BLaER1 treated with 17β-estradiol and CSF1 and Interleukin-3, amounts not matched to agents 10 nM and 100 nM (cell line): ENCODE measurements around the gene DACH1.

ENCODE experiments used
- H3K27ac ChIP-seq, 11 experiments: shearing (Covaris generic); formaldehyde crosslinking; 2 replicates each; pipeline ENCODE4 v1.8.1; 2022
- H3K27me3 ChIP-seq, 11 experiments: shearing (Covaris generic); formaldehyde crosslinking; 2 replicates each; pipeline ENCODE4 v1.8.1; 2022
- H3K36me3 ChIP-seq, 11 experiments: shearing (Covaris generic); formaldehyde crosslinking; 2 replicates each; pipeline ENCODE4 v1.8.1; 2022
- H3K4me1 ChIP-seq, 10 experiments: shearing (Covaris generic); formaldehyde crosslinking; 2 replicates each; pipeline ENCODE4 v1.8.1; 2022
- H3K4me2 ChIP-seq, 11 experiments: shearing (Covaris generic); formaldehyde crosslinking; 2 replicates each; pipeline ENCODE4 v1.8.1; 2022
- H3K4me3 ChIP-seq, 10 experiments: shearing (Covaris generic); formaldehyde crosslinking; 2 replicates each; pipeline ENCODE4 v1.8.1; 2022
- H3K9ac ChIP-seq, 11 experiments: shearing (Covaris generic); formaldehyde crosslinking; 2 replicates each; pipeline ENCODE4 v1.8.1; 2022
- H3K9me3 ChIP-seq, 11 experiments: shearing (Covaris generic); formaldehyde crosslinking; replicated peaks in 1 of 11; 2 replicates each; pipeline ENCODE4 v1.8.1; 2022
- H4K20me1 ChIP-seq, 11 experiments: shearing (Covaris generic); formaldehyde crosslinking; 2 replicates each; pipeline ENCODE4 v1.8.1; 2022
- Cebpa-rat ChIP-seq, 11 experiments: shearing (Covaris generic); IDR thresholded peaks; 2 replicates each; pipeline ENCODE4 v1.8.1; 2022

The DACH1 gene

DNA sequence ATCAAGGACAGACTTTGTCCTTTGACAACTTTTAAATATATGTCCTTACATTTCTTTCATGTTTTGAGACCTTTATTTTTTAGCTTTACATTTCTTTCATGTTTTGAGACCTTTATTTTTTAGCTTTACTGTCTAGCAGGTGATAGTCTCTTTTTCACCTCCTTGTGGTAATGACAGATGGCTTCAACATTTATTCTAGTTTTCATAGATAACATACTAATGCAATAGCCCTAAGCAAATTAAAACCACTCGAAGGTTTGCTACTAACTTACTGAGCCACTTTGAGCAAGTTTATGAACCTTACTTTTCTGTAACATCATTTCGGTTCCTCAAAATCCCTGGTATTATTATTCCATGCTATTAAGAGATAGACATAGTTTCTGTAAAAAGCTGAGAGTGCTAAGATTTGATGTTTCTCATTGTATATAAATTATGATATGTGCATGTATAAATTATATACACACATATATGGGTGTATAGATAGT, 4.5 kb downstream of the DACH1 start:
- Histone ChIP-seq H3K9me3 (peaks cover 0 to 17% (median 12%) of the 10 kb centered on the region in 11 experiments; a peak in 13 of 22 replicates), H3K36me3 (no peaks in the 10 kb centered on the region), H3K27me3 (peaks cover 53 to 72% (median 63%) of the 10 kb centered on the region in 11 experiments), H3K4me3 (no peak overlapping the region), H3K9ac (no peak overlapping the region), H3K4me2 (no peak overlapping the region), H3K4me1 (peaks cover 7 to 18% (median 14%) of the 10 kb centered on the region in 10 experiments; a peak in 18 of 20 replicates), H3K27ac (no peak overlapping the region), H4K20me1 (peaks cover 0 to 21% (median 11%) of the 10 kb centered on the region in 11 experiments; a peak in 9 of 22 replicates)
- no peak for TF ChIP-seq Cebpa-rat (IDR thresholded peaks at IDR 0.05)

DNA sequence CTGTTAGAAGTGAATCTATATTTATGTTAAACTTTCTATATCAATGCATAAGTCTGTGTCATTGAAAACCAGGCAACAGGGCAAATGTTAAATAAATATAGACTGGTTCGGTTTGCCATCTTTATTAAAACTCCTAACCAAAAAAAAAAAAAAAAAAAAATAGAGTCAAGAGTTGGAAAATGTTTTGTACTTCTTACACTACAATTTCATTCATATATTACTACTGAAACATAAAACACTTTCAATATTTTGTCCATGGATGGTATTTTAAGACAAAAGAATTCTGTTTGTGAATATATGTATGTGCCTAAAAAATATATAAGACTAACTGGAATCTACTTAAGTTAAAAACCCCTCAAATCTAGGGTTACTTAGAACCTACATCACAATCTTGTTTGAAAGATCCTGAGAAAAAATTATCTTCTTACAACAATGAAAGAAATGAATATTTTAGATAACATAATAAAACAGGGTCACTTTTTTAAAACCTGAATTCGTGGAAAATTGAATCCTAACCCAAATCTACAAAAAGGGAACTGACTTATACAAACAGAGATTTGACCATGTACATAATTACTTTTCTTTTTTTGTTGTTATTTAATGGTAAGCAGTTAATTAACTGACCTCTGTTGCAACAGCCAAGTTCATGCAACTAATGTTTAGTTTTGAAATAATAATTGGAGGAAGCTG, 5.1 kb downstream of the DACH1 start:
- no peak overlapping the region for H3K4me2 ChIP-seq
- no peak overlapping the region for H3K9ac ChIP-seq
- H3K9me3 ChIP-seq = peaks cover 0 to 17% (median 12%) of the 10 kb centered on the region in 11 experiments; a peak in 13 of 22 replicates
- peaks cover 0 to 21% (median 11%) of the 10 kb centered on the region in 11 experiments; a peak in 9 of 22 replicates for H4K20me1 ChIP-seq
- peaks cover 7 to 14% (median 13%) of the 10 kb centered on the region in 10 experiments; a peak in 18 of 20 replicates for H3K4me1 ChIP-seq
- no peak overlapping the region for H3K4me3 ChIP-seq
- TF ChIP-seq Cebpa-rat (IDR thresholded peaks at IDR 0.05) = no peak
- H3K27ac ChIP-seq = no peak overlapping the region
- H3K27me3 ChIP-seq = peaks cover 47 to 66% (median 57%) of the 10 kb centered on the region in 11 experiments
- H3K36me3 ChIP-seq = no peaks in the 10 kb centered on the region

DNA sequence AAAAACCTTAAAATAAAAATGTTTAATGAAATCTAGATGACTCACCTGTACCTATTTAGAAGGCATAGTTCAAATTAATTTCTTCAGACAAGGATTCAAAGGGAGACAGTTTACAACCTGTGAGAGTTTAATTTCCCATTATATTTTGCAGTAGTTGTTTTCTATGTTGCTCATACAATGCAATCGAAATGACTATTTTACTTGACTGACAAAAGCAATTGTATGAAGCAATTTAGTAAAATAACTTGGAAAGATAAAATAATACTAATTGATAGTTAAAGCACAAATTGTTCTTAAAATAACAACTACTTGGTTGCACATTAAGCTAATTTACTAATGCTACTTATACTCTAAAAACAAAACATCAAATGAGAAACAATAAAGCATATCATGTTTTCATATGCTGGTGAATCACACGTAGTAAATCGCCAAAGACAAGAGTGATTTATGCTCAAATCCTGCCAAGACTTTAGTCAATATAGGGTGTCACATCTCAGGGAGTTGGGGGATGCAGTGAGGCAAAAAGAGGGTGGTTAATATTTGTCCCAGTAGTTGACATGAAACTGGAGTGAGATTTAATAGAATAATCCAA, 6.4 kb downstream of the DACH1 start:
- TF ChIP-seq Cebpa-rat (IDR thresholded peaks at IDR 0.05) = no peak
- H3K4me2 ChIP-seq = no peak overlapping the region

DNA sequence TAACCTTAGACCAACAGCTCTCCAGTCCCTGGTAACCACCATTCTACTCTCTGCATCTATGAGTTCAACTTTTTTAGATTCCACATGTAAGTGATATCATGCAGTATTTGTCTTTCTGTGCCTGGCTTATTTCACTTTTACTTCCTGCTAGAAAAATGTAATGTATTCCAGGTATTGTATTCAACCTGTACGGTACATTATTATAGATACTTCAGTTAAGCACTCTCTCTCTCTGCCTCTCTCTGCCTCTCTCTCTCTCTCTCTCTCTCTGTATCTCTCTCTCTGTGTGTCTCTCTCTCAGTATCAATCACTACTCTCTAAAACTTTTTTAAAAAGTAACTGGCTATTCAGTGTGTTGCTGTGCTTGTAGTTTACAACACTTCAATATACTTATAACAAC, 8.4 kb downstream of the DACH1 start:
- Histone ChIP-seq H3K27me3 (peaks cover 15 to 33% (median 25%) of the 10 kb centered on the region in 11 experiments), H3K9ac (no peak overlapping the region), H3K36me3 (no peaks in the 10 kb centered on the region), H3K4me3 (no peak overlapping the region), H3K27ac (no peak overlapping the region), H4K20me1 (0 out of 22 replicates have a peak, but pooled peaks cover 0 to 5% (median 0%) of the 10 kb centered on the region in 11 experiments), H3K4me2 (no peak overlapping the region), H3K4me1 (no peaks in the 10 kb centered on the region), H3K9me3 (no peaks in the 10 kb centered on the region)
- no peak for TF ChIP-seq Cebpa-rat (IDR thresholded peaks at IDR 0.05)

More for the DNA sequence above, 6.4 kb downstream of the DACH1 start:
- Histone ChIP-seq H3K9ac (no peak overlapping the region), H3K4me3 (no peak overlapping the region), H3K9me3 (peaks cover 0 to 17% (median 12%) of the 10 kb centered on the region in 11 experiments; a peak in 13 of 22 replicates), H4K20me1 (peaks cover 0 to 17% (median 7%) of the 10 kb centered on the region in 11 experiments; a peak in 9 of 22 replicates), H3K27ac (no peak overlapping the region), H3K4me1 (peaks cover 5 to 9% (median 8%) of the 10 kb centered on the region in 10 experiments; a peak in 17 of 20 replicates), H3K27me3 (peaks cover 35 to 53% (median 45%) of the 10 kb centered on the region in 11 experiments), H3K36me3 (no peaks in the 10 kb centered on the region)

DNA sequence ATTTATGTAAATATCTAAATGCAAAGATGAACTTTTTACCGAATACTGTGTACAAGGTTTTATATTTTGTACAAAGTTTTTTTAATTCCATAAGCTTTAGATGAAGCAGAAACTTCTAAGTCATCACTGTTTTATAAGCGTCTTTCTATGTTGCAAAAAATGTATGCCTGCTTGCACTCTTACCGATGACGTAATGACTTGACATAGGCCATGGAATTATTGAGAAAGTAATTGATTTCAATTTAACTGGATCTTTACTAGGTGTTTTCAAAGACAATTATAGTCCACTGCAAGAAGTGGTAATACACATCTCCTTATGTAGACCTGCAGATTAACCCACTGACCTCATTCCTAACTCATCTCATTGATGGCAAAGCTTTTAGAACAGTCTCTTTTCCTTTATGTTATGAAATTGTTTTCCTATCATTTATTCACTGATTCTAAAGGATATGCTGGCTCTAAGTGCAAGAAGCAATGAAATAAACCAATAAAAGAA, 10.4 kb downstream of the DACH1 start:
- Histone ChIP-seq H3K4me3 (no peak overlapping the region), H3K4me2 (no peak overlapping the region), H3K27me3 (peaks cover 0 to 13% (median 6%) of the 10 kb centered on the region in 11 experiments; a peak in 8 of 22 replicates), H3K4me1 (no peaks in the 10 kb centered on the region), H4K20me1 (no peaks in the 10 kb centered on the region), H3K9ac (no peak overlapping the region), H3K27ac (no peak overlapping the region), H3K36me3 (no peaks in the 10 kb centered on the region), H3K9me3 (no peaks in the 10 kb centered on the region)
- no peak for TF ChIP-seq Cebpa-rat (IDR thresholded peaks at IDR 0.05)

DNA sequence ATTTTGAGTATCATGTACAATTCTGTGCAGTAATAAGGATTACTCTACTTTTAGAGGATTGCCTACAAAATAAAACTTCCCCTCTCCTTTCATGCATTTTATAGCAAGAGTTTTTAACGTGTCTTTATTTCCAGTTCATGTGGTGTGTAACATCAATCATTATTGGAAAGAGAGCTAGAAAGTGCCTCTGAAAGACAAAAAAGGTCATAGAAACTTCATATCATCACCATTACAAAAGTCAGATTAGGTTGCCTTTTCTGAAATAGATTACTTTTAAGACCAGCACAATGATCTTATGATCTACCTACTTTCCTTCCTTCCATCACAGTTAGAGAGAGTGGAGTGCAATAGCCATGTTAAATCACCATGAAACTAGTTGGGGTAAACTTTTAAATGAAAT, 12.6 kb downstream of the DACH1 start:
- H3K4me1 ChIP-seq = no peaks in the 10 kb centered on the region
- no peaks in the 10 kb centered on the region for H3K9me3 ChIP-seq
- H4K20me1 ChIP-seq = no peaks in the 10 kb centered on the region
- no peak overlapping the region for H3K4me3 ChIP-seq
- H3K4me2 ChIP-seq = no peak overlapping the region
- H3K36me3 ChIP-seq = no peaks in the 10 kb centered on the region
- H3K27me3 ChIP-seq = no peaks in the 10 kb centered on the region
- TF ChIP-seq Cebpa-rat (IDR thresholded peaks at IDR 0.05) = no peak
- H3K9ac ChIP-seq = no peak overlapping the region
- H3K27ac ChIP-seq = no peak overlapping the region

DNA sequence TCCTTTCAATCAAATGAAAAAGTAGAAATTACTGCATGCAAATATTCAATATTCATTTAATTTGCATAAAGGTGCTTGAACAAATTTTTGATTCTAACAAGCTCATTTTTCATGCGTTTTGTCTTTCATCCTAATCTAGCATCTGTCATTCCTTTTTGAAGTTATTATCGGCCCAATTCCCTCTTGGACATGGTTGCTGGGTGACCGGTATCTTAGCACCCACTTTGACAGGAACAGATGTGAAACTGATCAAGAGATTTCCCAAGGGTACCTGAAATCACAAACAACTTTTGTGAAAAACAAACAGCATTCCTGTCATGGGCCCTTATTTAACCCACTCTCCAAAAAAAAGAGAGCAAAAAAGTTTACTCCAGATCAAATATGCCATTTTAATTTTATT, 13.3 kb downstream of the DACH1 start:
- Histone ChIP-seq H3K27me3 (no peaks in the 10 kb centered on the region), H3K9ac (no peak overlapping the region), H3K9me3 (no peaks in the 10 kb centered on the region), H4K20me1 (no peaks in the 10 kb centered on the region), H3K36me3 (no peaks in the 10 kb centered on the region), H3K27ac (no peak overlapping the region), H3K4me2 (no peak overlapping the region), H3K4me3 (no peak overlapping the region), H3K4me1 (no peaks in the 10 kb centered on the region)
- no peak for TF ChIP-seq Cebpa-rat (IDR thresholded peaks at IDR 0.05)

DNA sequence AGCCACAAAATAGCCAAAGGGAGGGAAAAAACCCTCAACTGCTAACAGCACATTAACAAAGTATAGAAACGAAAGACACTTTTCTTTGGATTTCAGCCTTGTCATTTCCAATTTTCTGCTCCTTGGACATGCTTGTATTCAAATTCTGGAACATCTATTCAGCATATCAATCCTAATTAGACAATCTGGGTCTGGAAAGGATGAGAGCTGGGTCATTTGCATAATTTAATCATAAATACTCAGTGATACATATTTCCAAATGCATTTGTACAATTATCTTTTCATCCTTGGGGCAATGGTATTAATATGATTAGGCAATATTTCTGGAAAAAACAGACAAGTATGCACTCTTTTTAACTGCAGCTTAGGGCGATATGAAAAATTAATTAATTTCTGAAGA, 14.3 kb downstream of the DACH1 start:
- no peak overlapping the region for H3K4me2 ChIP-seq
- no peak overlapping the region for H3K27ac ChIP-seq
- TF ChIP-seq Cebpa-rat (IDR thresholded peaks at IDR 0.05) = no peak
- H4K20me1 ChIP-seq = no peaks in the 10 kb centered on the region
- H3K27me3 ChIP-seq = no peaks in the 10 kb centered on the region
- no peaks in the 10 kb centered on the region for H3K9me3 ChIP-seq
- no peaks in the 10 kb centered on the region for H3K4me1 ChIP-seq
- no peak overlapping the region for H3K9ac ChIP-seq
- no peaks in the 10 kb centered on the region for H3K36me3 ChIP-seq
- no peak overlapping the region for H3K4me3 ChIP-seq
